Raji (cell line): ENCODE results near the gene UBASH3B.

ENCODE experiments used
- POLR2A ChIP-seq: IDR thresholded peaks from 2 replicates; pipeline ENCODE4 v1.6.1; 2011; ENCODE audit warnings: low read depth, low read length, control low read depth; ENCODE audit not compliant: insufficient read depth

Gene UBASH3B

DNA sequence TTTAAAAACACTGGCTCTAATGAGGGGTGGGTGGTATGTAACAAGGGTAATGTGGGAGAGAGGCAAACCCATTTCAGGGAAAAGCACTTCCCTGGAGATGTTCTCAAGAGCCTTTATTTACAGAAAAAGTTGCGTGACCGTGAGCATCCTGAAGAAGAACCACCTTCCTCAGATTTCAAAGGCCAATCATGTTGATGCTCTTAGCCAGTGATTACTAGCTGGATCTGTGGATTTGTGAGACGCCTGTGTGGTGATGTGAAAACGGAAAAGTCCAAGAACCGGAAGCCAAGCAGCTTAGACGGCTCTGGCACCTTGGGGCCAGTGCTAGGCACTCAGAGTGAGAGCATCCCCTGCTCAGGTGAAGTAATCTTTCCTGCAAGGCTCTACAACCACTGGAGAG is 12.6 kb upstream of the UBASH3B start:
- no peak for TF ChIP-seq POLR2A

DNA sequence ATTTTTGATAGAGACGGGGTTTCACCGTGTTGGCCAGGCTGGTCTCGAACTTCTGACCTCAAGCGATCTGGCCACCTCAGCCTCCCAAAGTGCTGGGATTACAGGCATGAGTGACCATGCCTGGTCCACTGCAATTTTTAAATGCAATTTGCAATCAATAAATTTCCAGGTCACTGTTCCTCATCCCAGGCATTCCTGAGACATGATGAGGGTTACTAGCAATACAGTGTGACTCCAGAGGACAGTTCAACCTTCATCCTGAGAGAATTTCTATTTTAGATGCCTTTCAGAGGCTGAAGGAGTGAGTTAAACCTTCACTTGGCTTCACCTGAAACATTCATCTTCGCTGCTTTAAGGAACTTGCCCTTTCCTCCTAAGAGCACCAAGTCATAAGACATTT is 9.7 kb upstream of the UBASH3B start:
- TF ChIP-seq POLR2A, result no peak

DNA sequence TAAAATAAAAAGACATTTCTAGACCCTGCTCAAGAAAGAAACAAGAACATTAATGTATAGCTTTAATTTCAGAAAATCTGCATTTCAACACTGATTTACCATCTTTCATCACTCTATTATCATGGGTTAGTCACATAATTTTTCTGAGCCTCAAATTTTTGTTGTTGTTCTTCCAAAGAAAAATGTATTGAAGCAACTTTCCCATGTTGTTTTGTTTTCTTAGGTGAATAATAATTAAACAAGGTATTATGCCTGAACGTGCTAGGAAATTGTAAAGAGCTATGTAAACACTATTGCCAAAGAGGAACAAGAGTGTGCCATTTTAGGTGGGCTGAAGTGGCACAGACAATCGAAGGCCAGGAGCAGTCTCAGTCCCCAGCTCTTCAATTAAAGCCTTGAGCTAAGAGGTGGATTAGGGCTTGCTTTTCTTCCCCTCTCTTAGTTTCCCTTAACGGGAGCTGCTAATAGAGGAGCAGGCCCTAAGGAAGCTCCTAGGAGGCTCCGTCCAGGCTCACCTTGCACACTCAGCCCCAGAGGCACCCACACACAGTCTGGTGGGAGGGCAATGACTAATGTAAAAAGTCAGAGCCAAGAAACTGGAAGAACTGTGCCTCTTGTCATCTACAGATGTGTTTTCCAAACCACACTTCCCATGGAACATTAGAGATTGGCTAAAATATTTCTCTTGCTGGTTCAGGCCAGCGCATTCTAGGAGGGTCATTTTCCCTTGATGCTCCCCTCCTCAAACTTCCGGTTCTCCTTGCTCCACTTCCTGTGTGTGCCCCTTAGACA is 8.8 kb upstream of the UBASH3B start:
- no peak for TF ChIP-seq POLR2A

DNA sequence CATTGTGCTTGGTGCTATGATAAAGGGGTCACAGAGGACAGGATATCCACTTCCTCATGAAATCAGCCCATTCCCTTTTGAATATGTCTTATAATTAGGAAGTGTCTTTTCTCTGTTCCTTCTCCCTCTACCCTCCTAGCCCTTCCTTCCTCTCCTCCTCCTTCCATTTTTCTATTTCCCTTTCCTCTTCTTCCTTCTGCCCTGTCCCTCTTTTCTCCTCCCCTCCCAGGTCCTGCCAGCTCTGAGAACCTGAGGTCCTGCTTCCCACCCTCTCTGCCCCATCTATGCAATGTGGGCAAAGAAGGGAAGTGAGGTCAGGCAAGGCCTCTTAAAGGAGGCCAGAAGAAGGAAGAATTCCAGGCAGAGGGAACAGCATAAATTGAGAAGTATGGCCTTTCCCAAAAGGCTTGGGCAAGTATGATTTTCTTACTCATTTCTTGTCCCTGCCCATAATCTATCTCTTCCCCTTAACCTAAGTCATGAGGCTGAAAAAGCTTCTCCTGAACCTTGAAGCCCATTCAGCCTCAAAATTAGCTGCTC is 7.7 kb upstream of the UBASH3B start:
- no peak for TF ChIP-seq POLR2A

DNA sequence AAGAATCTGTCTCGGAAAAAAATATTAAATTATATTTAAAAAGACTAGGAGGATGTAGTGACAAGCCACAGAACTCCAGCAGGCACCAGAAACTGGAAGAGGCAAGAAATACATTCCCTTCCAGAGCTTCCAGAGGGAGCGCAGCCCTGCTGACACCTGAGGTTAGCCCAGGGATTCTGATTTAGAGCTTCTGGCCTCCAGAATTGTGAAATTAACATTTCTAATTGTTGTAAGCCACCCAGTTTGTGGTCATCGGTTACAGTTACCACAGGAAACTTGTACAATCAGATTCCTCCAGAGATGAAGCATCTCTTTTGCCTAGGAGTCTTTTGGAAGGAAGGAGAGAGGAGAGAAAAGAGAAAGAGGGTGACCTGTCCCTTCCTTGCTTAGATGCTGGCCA is 6.4 kb upstream of the UBASH3B start:
- no peak for TF ChIP-seq POLR2A

DNA sequence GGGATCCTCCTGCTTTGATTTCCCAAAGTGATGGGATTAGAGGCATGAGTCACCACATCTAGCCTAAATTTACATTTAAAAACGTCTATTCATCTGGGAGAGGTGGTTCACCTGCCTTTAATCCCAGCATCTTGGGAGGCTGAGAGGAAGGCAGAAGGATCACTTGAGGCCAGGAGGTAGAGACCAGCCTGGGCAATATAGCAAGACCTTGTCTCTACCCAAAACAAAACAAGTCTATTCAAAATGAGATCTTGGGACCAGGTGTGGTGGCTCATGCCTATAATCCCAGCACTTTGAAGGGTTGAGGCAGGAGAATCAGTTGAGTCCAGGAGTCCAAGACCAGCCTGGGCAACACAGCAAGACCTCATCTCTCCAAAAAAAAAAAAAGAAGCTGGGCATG is 4.9 kb upstream of the UBASH3B start:
- no peak for TF ChIP-seq POLR2A

DNA sequence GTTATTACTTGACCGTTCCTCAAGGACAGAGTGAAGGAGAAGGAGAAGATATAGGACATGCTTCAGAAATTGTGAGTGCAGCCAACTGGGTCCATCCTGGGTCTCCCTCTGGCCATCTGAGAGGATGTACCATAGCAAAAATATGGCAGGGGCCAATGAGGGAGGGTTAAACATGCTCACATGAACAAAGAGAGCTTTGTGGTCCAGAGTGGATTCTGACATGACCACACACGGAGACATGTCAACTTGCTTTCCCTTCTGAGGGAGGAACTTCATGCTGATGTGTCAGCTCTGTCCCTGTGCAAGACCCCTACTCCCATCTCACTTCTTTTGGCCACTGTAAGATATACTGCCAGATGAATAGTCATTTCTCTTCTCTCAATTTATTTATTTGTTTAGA is 3.0 kb upstream of the UBASH3B start:
- TF ChIP-seq POLR2A, result no peak

DNA sequence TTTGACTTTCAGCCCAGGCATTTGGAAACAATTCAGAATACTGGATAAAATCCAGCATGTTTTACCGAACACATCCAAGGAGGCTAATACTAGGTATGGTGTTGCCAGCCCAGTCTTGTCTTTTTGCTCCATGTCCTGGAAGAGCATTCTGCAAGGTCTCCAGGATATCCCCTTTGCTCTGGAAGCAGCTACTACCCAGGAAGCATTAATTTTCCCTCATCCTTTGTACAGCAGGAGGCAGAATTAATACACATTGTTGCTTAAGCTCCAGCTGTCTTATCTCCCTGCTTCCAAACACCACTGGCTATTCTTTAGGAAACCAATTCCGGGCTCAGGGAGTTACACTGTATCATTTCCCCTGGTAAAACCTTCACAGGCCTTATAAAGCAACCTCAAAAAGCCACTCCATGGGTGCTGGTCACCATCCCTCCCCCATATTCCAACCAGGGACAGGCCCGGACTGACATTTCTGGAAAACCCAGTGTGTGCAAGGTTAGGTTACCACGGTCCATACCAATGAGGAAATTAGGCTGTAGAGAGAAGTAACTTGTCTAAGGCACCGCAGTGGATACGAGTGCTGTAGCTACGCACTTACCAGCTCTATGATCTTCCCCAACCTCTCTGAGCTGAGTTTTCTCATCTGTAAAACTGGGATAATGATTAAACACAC is 1.5 kb upstream of the UBASH3B start:
- TF ChIP-seq POLR2A, result no peak

DNA sequence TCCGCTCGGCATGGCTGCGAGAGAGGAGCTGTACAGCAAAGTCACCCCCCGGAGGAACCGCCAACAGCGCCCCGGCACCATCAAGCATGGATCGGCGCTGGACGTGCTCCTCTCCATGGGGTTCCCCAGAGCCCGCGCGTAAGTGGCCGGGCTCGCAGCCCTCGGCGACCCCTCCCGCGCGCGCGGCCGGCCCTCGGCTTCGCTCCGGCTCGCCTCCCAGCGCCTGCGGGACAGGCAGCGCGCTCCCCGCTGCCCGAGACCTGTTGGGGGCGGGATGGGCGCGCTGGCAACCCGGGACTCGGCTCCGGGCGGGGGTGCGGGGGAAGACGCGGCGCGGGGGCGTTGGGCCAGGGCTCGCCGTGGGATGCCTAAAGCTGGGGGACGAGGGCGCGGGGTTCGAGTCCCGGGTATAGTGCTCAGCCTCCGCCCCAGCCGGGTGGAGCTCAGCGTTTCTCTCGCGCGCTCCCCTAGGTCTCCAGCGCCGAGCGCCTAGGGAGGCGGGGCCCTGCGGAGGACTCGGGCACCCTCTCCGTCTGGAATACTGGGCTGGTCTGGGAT is 630 bp downstream of the UBASH3B start:
- no peak for TF ChIP-seq POLR2A

DNA sequence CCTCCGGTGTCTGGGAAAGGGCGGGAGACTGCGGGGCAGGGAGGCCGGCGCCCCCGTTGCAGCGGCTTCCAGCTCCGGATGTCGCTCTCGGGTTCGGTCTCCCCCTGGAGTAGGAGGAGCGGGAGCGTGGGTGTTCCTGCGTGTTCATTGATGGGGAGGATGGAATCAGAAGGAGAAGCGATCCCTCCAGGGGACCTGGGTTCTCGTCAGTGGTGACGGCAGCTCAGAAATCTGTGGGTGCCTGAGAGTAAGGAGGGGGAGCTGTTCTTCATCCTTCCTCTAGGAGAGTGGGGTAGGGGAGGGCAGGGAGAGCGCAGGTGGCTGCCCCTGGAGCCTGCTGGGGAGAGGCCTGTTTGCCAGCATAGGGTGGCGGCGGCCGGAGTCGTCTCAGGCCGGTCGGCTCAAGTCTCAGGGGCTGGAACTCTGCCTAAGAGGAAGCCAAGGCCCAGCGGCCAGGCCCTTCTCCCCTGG is 1.1 kb downstream of the UBASH3B start:
- TF ChIP-seq POLR2A, result no peak

DNA sequence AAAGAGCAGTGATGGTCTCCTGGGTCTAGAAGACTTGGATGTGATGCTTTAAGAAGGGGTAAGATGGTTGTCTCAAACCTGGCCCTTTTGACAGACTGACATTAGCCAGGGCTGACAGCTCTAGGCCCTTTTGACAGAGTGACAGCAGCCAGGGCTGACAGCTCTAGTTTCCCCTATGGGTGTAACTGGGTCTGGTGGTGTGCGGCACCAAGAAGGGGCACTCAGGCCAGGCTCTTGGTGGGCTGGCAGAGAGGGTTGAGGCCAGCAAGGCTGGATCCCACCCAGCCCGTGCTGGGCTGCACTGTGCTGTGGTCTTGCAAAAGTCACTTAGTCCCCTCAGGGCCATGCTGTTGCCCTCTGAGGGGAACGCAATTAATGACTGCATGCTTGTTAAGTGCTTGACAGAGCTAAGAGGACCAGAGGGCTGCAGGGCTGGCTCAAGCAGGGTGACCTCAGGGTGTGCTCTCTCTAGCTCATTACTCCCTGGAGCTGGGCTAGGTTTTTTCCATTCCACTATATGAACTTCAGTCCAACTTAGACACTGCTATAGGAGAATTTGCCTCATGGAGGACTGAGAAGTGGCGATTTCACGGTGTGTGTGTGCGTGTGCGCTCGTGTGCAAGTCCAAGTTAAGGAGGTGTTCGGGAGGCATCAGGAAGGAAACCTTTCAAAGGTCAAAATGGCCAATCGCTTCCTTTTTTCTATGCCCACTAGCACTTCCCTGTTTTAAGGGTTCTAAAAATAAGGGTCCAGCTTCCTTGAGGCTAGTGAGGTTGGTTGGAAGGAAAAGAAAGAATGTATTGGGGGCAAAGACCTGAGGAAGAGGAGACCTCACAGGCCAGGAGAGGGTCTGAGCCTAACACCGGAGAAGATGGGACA is 4.4 kb downstream of the UBASH3B start:
- no peak for TF ChIP-seq POLR2A

DNA sequence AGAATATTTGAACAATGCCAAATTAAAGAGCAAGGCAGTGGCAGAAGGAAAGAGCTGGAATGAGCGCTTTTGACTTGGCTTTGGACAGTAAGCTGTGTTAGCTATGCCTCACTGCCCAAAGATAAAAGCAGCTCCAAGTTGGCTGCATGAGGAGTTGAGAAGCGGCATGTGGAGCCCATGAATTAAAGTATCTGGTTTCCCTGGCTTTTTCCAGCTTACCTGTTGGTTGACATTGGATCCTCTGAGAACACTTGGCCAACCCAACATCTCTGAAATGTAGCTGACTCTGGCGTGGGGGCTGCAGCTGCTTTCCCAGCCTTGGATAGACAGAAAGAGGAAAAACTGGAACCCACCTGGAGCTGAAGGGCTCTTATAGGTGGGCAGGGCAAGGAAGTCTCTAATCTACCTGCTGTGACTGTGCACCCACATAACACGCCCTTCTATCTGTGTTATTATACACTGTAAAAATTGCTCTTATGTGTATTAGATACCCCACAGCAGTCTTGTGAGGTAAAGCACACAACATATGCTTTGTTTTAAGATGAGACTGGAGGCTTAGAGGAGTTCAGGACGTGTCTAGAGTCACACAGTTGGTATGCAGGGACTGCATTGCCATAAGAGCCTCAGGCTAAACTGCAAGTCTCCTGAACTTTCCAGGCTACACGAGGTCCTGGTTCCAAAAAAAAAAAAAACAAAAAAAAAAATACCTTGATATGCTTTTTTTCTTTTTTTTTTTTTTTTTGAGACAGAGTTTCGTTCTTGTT is 5.8 kb downstream of the UBASH3B start:
- TF ChIP-seq POLR2A, result no peak

DNA sequence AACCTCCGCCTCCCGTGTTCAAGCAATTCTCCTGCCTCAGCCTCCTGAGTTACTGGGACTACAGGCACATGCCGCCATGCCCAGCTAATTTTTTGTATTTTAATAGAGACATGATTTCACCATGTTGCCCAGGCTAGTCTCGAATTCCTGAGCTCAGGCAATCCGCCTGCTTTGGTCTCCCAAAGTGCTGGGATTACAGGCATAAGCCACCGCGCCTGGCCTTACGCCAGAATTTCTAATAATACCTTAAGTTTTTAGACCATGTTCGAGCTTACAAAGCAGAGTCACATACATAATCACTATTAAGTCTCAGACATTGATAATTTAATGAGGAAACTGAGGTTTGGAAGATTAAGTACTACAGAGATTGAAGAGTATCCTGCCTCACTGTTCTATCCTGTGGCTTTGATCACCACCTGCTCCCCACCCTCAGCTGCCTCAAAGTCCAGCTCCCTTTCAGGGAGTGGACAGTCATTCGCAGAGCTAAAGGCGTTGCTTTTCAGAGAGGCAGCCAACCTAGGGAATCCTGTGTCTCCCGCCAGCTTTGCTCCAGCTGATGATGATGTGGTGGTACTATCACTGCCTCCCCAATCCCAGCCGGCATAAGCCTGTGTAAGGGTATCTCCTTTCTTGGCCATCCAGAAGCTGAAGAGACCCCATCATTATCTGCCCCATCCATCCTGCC is 7.7 kb downstream of the UBASH3B start:
- no peak for TF ChIP-seq POLR2A

DNA sequence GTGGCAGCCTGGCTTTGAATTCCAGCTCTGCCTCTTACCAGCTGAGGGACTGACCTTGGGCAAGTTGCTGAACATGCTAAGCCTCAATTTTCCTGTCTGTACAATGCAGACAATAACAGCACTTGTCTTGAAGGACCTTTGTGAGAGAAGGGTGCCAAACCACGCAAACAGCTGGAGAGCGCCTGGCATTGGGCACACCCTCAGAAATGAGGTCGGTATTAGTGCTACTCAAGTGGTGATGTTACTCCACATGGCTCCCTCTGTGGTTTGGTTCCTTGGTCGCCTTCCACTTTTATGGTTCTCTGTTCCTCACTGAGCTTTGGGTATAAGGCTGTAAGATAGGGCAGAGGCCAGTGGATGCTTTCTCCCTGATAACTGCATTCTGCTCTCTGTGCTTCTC is 8.2 kb downstream of the UBASH3B start:
- TF ChIP-seq POLR2A, result no peak
